Right lobe of liver (tissue), 4 donors: ENCODE measurements around the gene ERBB4.

Experiments used
- CTCF ChIP-seq, 4 donors: fragments of 200-600 bp in 3 of 4; fragments of 450-650 bp in 1 of 4; IDR thresholded peaks; one replicate each; pipeline versions ENCODE4 v1.5.1 to v1.8.0; 2016 to 2022; ENCODE audit warnings: antibody characterized with exemption in 4 of 4, mild to moderate bottlenecking in 2 of 4
- POLR2A ChIP-seq: fragments of 450-650 bp; IDR thresholded peaks from one replicate; pipeline ENCODE4 v1.6.1; 2017; ENCODE audit warnings: antibody characterized with exemption, mild to moderate bottlenecking
- donor health status: DM: no; HTN: no; CAD: no.
- donor health status: DM: no; HTN: no; CAD: no.
- donor health status: DM: no; HTN: yes; CAD: no.

GRCh38 chr2:211729433-211729832 lies 809.2 kb downstream of the ERBB4 start:
- TF ChIP-seq CTCF (IDR thresholded peaks at IDR 0.05) (no peak), POLR2A (no peak)
